K562 (cell line): Measurements from ENCODE around the gene ICAM3. TPM values are rescaled to one million over a fixed set of nuclear protein-coding genes. Genes with fewer than 3 reads are reported as not detected.

Experiments
- ATF3 ChIP-seq, 2 experiments: fragments of 450-650 bp in 1 of 2; sonication (generic) in 1 of 2; formaldehyde crosslinking in 1 of 2; IDR thresholded peaks in 1 of 2; conservative IDR thresholded peaks in 1 of 2; 2 replicates each; pipeline versions ENCODE4 v1.6.1 to v1.8.1; 2016 to 2023; ENCODE audit warnings: mild to moderate bottlenecking in 2 of 2, moderate library complexity in 2 of 2, inconsistent platforms in 1 of 2, missing genetic modification reagents in 1 of 2
- COPS2 ChIP-seq: fragments of 450-650 bp; conservative IDR thresholded peaks from 2 replicates; pipeline ENCODE4 v1.6.1; 2016; ENCODE audit warnings: mild to moderate bottlenecking, moderate library complexity
- CREB1 ChIP-seq, 2 experiments: sonication (generic) in 1 of 2; formaldehyde crosslinking in 1 of 2; IDR thresholded peaks; 2 replicates each; pipeline versions ENCODE4 v1.6.1 to v1.8.0; 2012 to 2022; ENCODE audit warnings: inconsistent platforms in 1 of 2, mild to moderate bottlenecking in 1 of 2, missing genetic modification reagents in 1 of 2, moderate library complexity in 1 of 2
- CREB3 ChIP-seq: fragments of 450-650 bp; conservative IDR thresholded peaks from 2 replicates; pipeline ENCODE4 v1.6.1; 2016; ENCODE audit warnings: missing genetic modification characterization, low read depth, mild to moderate bottlenecking, missing compliant biosample characterization, moderate library complexity
- CTCFL ChIP-seq: IDR thresholded peaks from 2 replicates; pipeline ENCODE4 v1.6.1; 2011; ENCODE audit warnings: borderline replicate concordance, low read depth, mild to moderate bottlenecking, moderate library complexity, low read length; ENCODE audit not compliant: insufficient read depth, poor library complexity, severe bottlenecking
- EGR1 ChIP-seq: fragments of 450-650 bp; conservative IDR thresholded peaks from 2 replicates; pipeline ENCODE4 v1.6.1; 2017; ENCODE audit warnings: mild to moderate bottlenecking
- JUND ChIP-seq, 2 experiments: IDR thresholded peaks; 2 replicates in 1 of 2; 3 replicates in 1 of 2; pipeline ENCODE4 v1.6.1; 2011; ENCODE audit warnings: borderline replicate concordance in 2 of 2, low read depth in 2 of 2, low read length in 2 of 2, improper control_type of control experiment in 1 of 2, missing biosample characterization in 1 of 2, missing genetic modification characterization in 1 of 2, missing genetic modification reagents in 1 of 2
- KDM1A ChIP-seq, 2 experiments: fragments of 450-650 bp; IDR thresholded peaks; 2 replicates each; pipeline ENCODE4 v1.6.1; 2016; ENCODE audit warnings: mild to moderate bottlenecking in 2 of 2
- KDM4B ChIP-seq, 2 experiments: fragments of 450-650 bp in 1 of 2; sonication (generic) in 1 of 2; IDR thresholded peaks; 2 replicates each; pipeline ENCODE4 v1.6.1; 2016 to 2017; ENCODE audit warnings: borderline replicate concordance in 2 of 2, antibody characterized with exemption in 1 of 2, low read depth in 1 of 2, mild to moderate bottlenecking in 1 of 2
- MBD1 ChIP-seq: fragments of 250-450 bp; sonication (Bioruptor Pico); IDR thresholded peaks from 2 replicates; pipeline ENCODE4 v1.8.0; 2022; ENCODE audit warnings: inconsistent platforms
- MITF ChIP-seq: IDR thresholded peaks from 2 replicates; pipeline ENCODE4 v1.6.1; 2014; ENCODE audit warnings: antibody characterized with exemption
- NFATC3 ChIP-seq: fragments of 450-650 bp; IDR thresholded peaks from 2 replicates; pipeline ENCODE4 v1.6.1; 2017; ENCODE audit warnings: mild to moderate bottlenecking
- PRPF4 ChIP-seq: fragments of 200-400 bp; formaldehyde crosslinking; IDR thresholded peaks from one replicate; pipeline ENCODE4 v1.6.1; 2017; ENCODE audit warnings: low read length, low read depth, mild to moderate bottlenecking; ENCODE audit not compliant: insufficient read depth, poor library complexity, severe bottlenecking
- SMARCA4 ChIP-seq: fragments of 450-650 bp; IDR thresholded peaks from 2 replicates; pipeline ENCODE4 v1.6.1; 2016
- SNAPC5 ChIP-seq: fragments of 250-450 bp; sonication (Bioruptor Pico); IDR thresholded peaks from 2 replicates; pipeline ENCODE4 v1.8.0; 2021; ENCODE audit warnings: moderate library complexity, mild to moderate bottlenecking, inconsistent platforms
- ZNF41 ChIP-seq: fragments of 250-450 bp; sonication (Bioruptor Pico); conservative IDR thresholded peaks from 2 replicates; pipeline ENCODE4 v1.4.0; 2020; ENCODE audit warnings: mild to moderate bottlenecking
- ZNF511 ChIP-seq: sonication (generic); formaldehyde crosslinking; IDR thresholded peaks from 2 replicates; pipeline ENCODE4 v1.8.0; 2022; ENCODE audit warnings: mild to moderate bottlenecking, missing genetic modification reagents
- polyA plus RNA-seq, 8 experiments: library from polyadenylated mRNA; depleted of rRNA in 4 of 8; stranded (reverse) in 5 of 8; unstranded in 3 of 8; fragments of >200 nt; fragmentation: Nextera tagmentation in 2 of 8; fragmentation: Illumina TruSeq in 1 of 8; extraction: Ambion mirVana in 2 of 8; extraction: Trizol in 1 of 8; gene quantifications; 2 replicates each; pipeline versions ENCODE4 v1.2.1 to v1.2.3, GENCODE V29; 2011 to 2014; ENCODE audit warnings: inconsistent platforms in 1 of 8, missing spikeins in 1 of 8
- total RNA-seq, 7 experiments: library from RNA; depleted of rRNA in 6 of 7; stranded (reverse); fragments of >200 nt in 6 of 7; fragmentation: Illumina TruSeq in 2 of 7; extraction: Trizol in 2 of 7; gene quantifications; 2 replicates each; pipeline versions ENCODE4 v1.2.1 to v1.2.3, GENCODE V29; 2011 to 2021; ENCODE audit warnings: low replicate concordance in 1 of 7

Gene ICAM3
- total and polyA plus RNA-seq, 9 of the 15 experiments (the other 6 are each of a cell fraction or from before 2014, with no cell fraction given): 6.5 to 39.5 (median 24.2) TPM

- TF ChIP-seq CTCFL: no peak
- no peak for TF ChIP-seq MITF
- TF ChIP-seq CREB1 (IDR thresholded peaks at IDR 0.05): peak; percentile 48; the same call in 1 of the 2 replicates
- peak; percentile 31; the same call in 1 of the 2 replicates for TF ChIP-seq CREB1 (CRISPR knock-in tag; IDR thresholded peaks at IDR 0.05)
- peak; percentile 46; the same call in 1 of the 2 replicates for TF ChIP-seq JUND (IDR thresholded peaks at IDR 0.05; ENCODE audit: borderline replicate concordance, low read depth, low read length)
- TF ChIP-seq JUND (tag; IDR thresholded peaks at IDR 0.05; ENCODE audit: borderline replicate concordance, low read depth, low read length): no peak
- TF ChIP-seq COPS2: no peak
- no peak for TF ChIP-seq SNAPC5 (CRISPR knock-in tag)
- TF ChIP-seq NFATC3: no peak
- no peak for TF ChIP-seq PRPF4
- TF ChIP-seq ATF3 (IDR thresholded peaks at IDR 0.05): peak; percentile 59
- no peak for TF ChIP-seq ATF3 (CRISPR knock-in tag; conservative IDR thresholded peaks at IDR 0.05)
- no peak for TF ChIP-seq CREB3
- peak; percentile 60 for TF ChIP-seq SMARCA4
- peak; percentile 91 for TF ChIP-seq EGR1
- TF ChIP-seq KDM4B (IDR thresholded peaks at IDR 0.05; ENCODE audit: borderline replicate concordance in 2 of 2, low read depth in 1 of 2): no peak
- TF ChIP-seq ZNF511 (CRISPR knock-in tag): no peak
- peak; percentile 90 to 92 for TF ChIP-seq KDM1A (IDR thresholded peaks at IDR 0.05)
- no peak for TF ChIP-seq ZNF41
- TF ChIP-seq MBD1 (CRISPR knock-in tag): no peak
These were observed 7.1 kb upstream of the ICAM3 start (continued) for GRCh38 chr19:10346509-10346908.
